ENCODE measurements around the gene NYAP1.

DNA sequence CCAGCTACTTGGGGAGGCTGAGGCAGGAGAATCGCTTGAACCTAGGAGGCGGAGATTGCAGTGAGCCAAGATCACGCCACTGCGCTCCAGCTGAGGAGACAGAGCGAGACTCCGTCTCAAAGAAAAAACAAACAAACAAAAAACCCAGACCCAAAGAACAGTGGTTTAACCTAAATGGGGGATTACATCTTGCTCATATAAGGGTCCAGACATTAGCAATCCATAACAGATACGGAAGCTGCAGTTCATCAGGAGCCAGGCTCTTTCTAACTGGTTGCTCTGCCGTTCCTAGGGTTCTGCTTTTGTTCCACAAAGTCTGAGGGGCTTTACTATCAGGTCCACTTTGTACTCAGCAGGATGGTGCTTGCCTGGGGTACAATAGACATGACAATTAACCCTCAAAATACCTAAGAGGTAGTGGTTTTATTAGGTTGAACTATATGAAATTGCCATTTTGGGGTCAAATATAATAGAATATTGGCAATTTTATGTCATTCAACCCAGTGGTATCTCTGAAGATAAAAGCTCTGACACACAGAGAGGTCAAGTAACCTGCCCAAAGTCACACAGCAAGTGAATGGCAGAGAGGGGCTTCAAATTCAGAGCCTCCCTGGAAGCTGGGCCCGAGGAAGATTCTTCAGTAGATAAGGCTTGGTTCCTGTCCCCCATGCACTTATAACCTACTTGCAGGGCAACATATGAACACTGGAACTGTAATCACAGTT is 21.3 kb downstream of the NYAP1 start:
- TF ChIP-seq CTCF (optimal IDR thresholded peaks at IDR 0.05 in 1 of 3, IDR thresholded peaks at IDR 0.05 in 1 of 3, conservative IDR thresholded peaks at IDR 0.05 in 1 of 3; ENCODE audit: extremely low read depth in 1 of 3, insufficient read depth in 2 of 3, low read length in 3 of 3) (no peak), EZH2 (IDR thresholded peaks at IDR 0.05; ENCODE audit: low read length) (no peak)
